Measurements from ENCODE around the gene FAM216B.

Gene FAM216B

GRCh38 chr13:42780044-42780443 is 1.3 kb upstream of the FAM216B start:
- H3K27ac ChIP-seq, result no peak overlapping the region
- intact Hi-C loops (cut with DNase I; ENCODE audit: low total_unique reads), result no loop called here
- no peak for DNase-seq
- no peaks in the 10 kb centered on the region for H3K27me3 ChIP-seq
- H3K36me3 ChIP-seq, result no peaks in the 10 kb centered on the region
- no peak overlapping the region for H3K4me3 ChIP-seq
- no peaks in the 10 kb centered on the region for H3K9me3 ChIP-seq
- no peaks in the 10 kb centered on the region for H3K4me1 ChIP-seq
- TF ChIP-seq, protein P1, sequence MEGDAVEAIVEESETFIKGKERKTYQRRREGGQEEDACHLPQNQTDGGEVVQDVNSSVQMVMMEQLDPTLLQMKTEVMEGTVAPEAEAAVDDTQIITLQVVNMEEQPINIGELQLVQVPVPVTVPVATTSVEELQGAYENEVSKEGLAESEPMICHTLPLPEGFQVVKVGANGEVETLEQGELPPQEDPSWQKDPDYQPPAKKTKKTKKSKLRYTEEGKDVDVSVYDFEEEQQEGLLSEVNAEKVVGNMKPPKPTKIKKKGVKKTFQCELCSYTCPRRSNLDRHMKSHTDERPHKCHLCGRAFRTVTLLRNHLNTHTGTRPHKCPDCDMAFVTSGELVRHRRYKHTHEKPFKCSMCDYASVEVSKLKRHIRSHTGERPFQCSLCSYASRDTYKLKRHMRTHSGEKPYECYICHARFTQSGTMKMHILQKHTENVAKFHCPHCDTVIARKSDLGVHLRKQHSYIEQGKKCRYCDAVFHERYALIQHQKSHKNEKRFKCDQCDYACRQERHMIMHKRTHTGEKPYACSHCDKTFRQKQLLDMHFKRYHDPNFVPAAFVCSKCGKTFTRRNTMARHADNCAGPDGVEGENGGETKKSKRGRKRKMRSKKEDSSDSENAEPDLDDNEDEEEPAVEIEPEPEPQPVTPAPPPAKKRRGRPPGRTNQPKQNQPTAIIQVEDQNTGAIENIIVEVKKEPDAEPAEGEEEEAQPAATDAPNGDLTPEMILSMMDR (IDR thresholded peaks at IDR 0.05), result no peak

GRCh38 chr13:42786715-42787114 is 5.3 kb downstream of the FAM216B start:
- Histone ChIP-seq H3K9me3 (no peaks in the 10 kb centered on the region), H3K36me3 (no peaks in the 10 kb centered on the region), H3K4me3 (no peak overlapping the region), H3K27me3 (no peaks in the 10 kb centered on the region), H3K27ac (no peak overlapping the region), H3K4me1 (peaks cover 0 to 4% (median 0%) of the 10 kb centered on the region in 4 donors)
- TF ChIP-seq, protein P1 (IDR thresholded peaks at IDR 0.05), result no peak
- intact Hi-C loops (cut with DNase I; ENCODE audit: low total_unique reads), result no loop called here
- DNase-seq, result no peak

- no peak overlapping the region for H3K27ac ChIP-seq
- intact Hi-C loops (cut with DNase I; ENCODE audit: low total_unique reads), result no loop called here
- TF ChIP-seq, protein P1 (IDR thresholded peaks at IDR 0.05), result no peak
- H3K9me3 ChIP-seq, result no peaks in the 10 kb centered on the region
- H3K27me3 ChIP-seq, result no peaks in the 10 kb centered on the region
- DNase-seq, result no peak
- peaks cover 0 to 4% (median 0%) of the 10 kb centered on the region in 4 donors for H3K4me1 ChIP-seq
- no peak overlapping the region for H3K4me3 ChIP-seq
- H3K36me3 ChIP-seq, result no peaks in the 10 kb centered on the region
These were observed 7.2 kb downstream of the FAM216B start for GRCh38 chr13:42788601-42789000.

GRCh38 chr13:42792154-42792553 is 10.8 kb downstream of the FAM216B start:
- TF ChIP-seq, protein P1 (IDR thresholded peaks at IDR 0.05), result no peak
- Histone ChIP-seq H3K27ac (no peak overlapping the region), H3K36me3 (no peaks in the 10 kb centered on the region), H3K27me3 (no peaks in the 10 kb centered on the region), H3K9me3 (no peaks in the 10 kb centered on the region), H3K4me1 (peaks cover 0 to 4% (median 0%) of the 10 kb centered on the region in 4 donors), H3K4me3 (no peak overlapping the region)
- no peak for DNase-seq
- intact Hi-C loops (cut with DNase I; ENCODE audit: low total_unique reads), result no loop called here

- H3K27ac ChIP-seq, result no peak overlapping the region
- TF ChIP-seq, protein P1 (IDR thresholded peaks at IDR 0.05), result no peak
- H3K9me3 ChIP-seq, result no peaks in the 10 kb centered on the region
- no peaks in the 10 kb centered on the region for H3K36me3 ChIP-seq
- no peaks in the 10 kb centered on the region for H3K27me3 ChIP-seq
- intact Hi-C loops (cut with DNase I; ENCODE audit: low total_unique reads), result no loop called here
- no peak for DNase-seq
- no peak overlapping the region for H3K4me3 ChIP-seq
- no peaks in the 10 kb centered on the region for H3K4me1 ChIP-seq
These were observed 13.3 kb downstream of the FAM216B start for GRCh38 chr13:42794577-42795275.
